ENCODE results near the gene PPP2R2D.
"Not testable (repeated sequence)": the region's sequence is repeated elsewhere in the genome, so short reads cannot be mapped to it uniquely, and the experiment has no call there.

The PPP2R2D gene

GRCh38 chr10:131908151-131908550, 7.3 kb downstream of the PPP2R2D start:
- no peaks in the 10 kb centered on the region for H3K9me3 Mint-ChIP-seq
- H3K27me3 Mint-ChIP-seq, result no peaks in the 10 kb centered on the region
- H3K36me3 Mint-ChIP-seq, result peaks cover 8% of the 10 kb centered on the region
- H3K27ac Mint-ChIP-seq, result peak overlapping the region; percentile 97
- H3K4me1 Mint-ChIP-seq, result peaks cover 83% of the 10 kb centered on the region
- peak overlapping the region; percentile 73 for H3K4me3 Mint-ChIP-seq

GRCh38 chr10:131909014-131909808, 8.4 kb downstream of the PPP2R2D start:
- Mint-ChIP-seq H3K27ac (peak overlapping the region; percentile 88), H3K9me3 (no peaks in the 10 kb centered on the region), H3K4me1 (peaks cover 87% of the 10 kb centered on the region), H3K4me3 (peak overlapping the region; percentile 73), H3K36me3 (peaks cover 8% of the 10 kb centered on the region), H3K27me3 (no peaks in the 10 kb centered on the region)

DNA sequence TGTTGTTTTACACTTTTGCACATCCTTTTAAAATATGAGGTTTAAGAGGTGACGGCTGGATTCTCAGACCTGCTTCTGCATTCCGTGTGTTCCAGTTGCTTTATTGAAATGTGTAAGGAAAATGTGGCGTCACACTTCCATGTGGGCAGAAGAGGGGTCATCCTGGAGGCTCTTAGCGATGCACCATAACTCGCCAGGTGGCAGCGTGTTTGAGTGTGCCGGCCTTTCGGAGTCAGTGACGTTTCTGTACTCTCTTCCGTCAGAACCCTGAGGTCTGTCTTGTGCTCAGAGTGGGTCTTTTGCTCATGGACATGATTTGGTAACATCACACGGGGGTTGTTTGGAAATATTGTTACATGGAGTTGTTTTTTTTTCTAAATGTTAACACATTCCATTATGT, 9.1 kb downstream of the PPP2R2D start:
- Mint-ChIP-seq H3K4me3 (no peak overlapping the region), H3K27ac (peak overlapping the region; percentile 76), H3K36me3 (peaks cover 8% of the 10 kb centered on the region), H3K27me3 (no peaks in the 10 kb centered on the region), H3K9me3 (no peaks in the 10 kb centered on the region), H3K4me1 (peaks cover 86% of the 10 kb centered on the region)

GRCh38 chr10:131910663-131911314, 10.0 kb downstream of the PPP2R2D start:
- peaks cover 8% of the 10 kb centered on the region for H3K36me3 Mint-ChIP-seq
- no peaks in the 10 kb centered on the region for H3K27me3 Mint-ChIP-seq
- H3K27ac Mint-ChIP-seq, result peak overlapping the region; percentile 76
- peaks cover 84% of the 10 kb centered on the region for H3K4me1 Mint-ChIP-seq
- no peaks in the 10 kb centered on the region for H3K9me3 Mint-ChIP-seq
- no peak overlapping the region for H3K4me3 Mint-ChIP-seq

GRCh38 chr10:131911451-131911850, 10.6 kb downstream of the PPP2R2D start:
- H3K36me3 Mint-ChIP-seq, result peaks cover 6% of the 10 kb centered on the region
- H3K4me1 Mint-ChIP-seq, result peaks cover 83% of the 10 kb centered on the region
- H3K27ac Mint-ChIP-seq, result peak overlapping the region; percentile 17
- H3K4me3 Mint-ChIP-seq, result peak overlapping the region; percentile 42
- H3K27me3 Mint-ChIP-seq, result no peaks in the 10 kb centered on the region
- no peaks in the 10 kb centered on the region for H3K9me3 Mint-ChIP-seq

DNA sequence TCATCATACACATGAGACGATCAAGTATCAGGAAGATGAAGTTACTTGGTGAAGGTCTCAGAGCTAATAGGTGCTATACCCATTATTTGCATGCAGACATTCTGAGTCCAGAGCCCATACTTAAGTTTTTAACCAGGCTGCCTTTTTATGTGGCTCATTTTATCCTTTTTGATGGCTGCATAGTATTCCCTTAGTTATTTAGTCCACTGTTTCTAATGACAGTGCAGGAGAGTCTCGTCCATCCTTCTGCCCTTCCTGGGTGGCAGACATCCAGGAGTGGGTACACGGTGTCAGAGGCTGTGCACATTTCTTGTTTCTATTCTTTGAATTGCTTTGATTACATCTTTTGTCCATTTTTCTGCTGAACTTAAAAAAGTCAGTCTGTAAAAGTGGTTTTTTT, 11.8 kb downstream of the PPP2R2D start:
- Mint-ChIP-seq H3K27me3 (no peaks in the 10 kb centered on the region), H3K4me1 (peaks cover 82% of the 10 kb centered on the region), H3K36me3 (peaks cover 7% of the 10 kb centered on the region), H3K4me3 (no peak overlapping the region), H3K9me3 (no peaks in the 10 kb centered on the region), H3K27ac (peak overlapping the region; percentile 41)

DNA sequence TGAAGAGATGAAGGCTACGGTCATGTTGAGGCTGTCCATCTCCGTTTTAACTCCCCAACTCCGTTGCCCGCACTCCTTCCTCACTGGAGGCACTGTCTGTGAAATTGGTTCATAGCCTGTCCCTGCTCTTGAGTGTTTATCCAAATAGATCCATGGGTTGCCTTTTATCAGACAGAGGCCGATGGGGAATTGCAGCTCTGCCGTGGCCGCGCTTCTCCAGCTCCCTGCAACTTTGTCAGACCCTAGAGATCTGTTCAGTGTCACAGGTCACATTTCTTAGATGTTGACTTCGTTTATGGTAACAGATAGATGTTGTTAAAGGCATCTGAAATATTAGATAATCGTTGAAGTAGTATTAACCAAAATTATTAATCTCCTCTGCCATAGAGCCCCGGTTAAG, 14.7 kb downstream of the PPP2R2D start:
- peaks cover 19% of the 10 kb centered on the region for H3K36me3 Mint-ChIP-seq
- peaks cover 83% of the 10 kb centered on the region for H3K4me1 Mint-ChIP-seq
- H3K4me3 Mint-ChIP-seq, result peak overlapping the region; percentile 36
- H3K27me3 Mint-ChIP-seq, result no peaks in the 10 kb centered on the region
- peak overlapping the region; percentile 51 for H3K27ac Mint-ChIP-seq
- no peaks in the 10 kb centered on the region for H3K9me3 Mint-ChIP-seq

GRCh38 chr10:131915990-131916766, 15.4 kb downstream of the PPP2R2D start:
- Mint-ChIP-seq H3K4me3 (peak overlapping the region; percentile 36), H3K4me1 (peaks cover 88% of the 10 kb centered on the region), H3K9me3 (no peaks in the 10 kb centered on the region), H3K27me3 (no peaks in the 10 kb centered on the region), H3K36me3 (peaks cover 23% of the 10 kb centered on the region), H3K27ac (peak overlapping the region; percentile 87)

DNA sequence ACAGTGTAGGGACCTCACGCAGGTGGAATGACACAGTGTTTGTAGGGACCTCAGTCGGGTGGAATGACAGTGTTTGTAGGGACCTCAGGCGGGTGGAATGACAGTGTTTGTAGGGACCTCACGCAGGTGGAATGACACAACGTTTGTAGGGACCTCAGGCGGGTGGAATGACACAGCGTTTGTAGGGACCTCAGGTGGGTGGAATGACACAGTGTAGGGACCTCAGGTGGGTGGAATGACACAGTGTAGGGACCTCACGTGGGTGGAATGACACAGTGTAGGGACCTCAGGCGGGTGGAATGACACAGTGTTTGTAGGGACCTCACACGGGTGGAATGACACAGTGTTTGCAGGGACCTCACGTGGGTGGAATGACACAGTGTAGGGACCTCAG, 16.0 kb downstream of the PPP2R2D start:
- Mint-ChIP-seq H3K4me1 (peaks cover 88% of the 10 kb centered on the region), H3K36me3 (peaks cover 26% of the 10 kb centered on the region), H3K27ac (peak overlapping the region; percentile 87)
- H3K4me3 Mint-ChIP-seq, H3K27me3 Mint-ChIP-seq, H3K9me3 Mint-ChIP-seq: not testable (repeated sequence)

DNA sequence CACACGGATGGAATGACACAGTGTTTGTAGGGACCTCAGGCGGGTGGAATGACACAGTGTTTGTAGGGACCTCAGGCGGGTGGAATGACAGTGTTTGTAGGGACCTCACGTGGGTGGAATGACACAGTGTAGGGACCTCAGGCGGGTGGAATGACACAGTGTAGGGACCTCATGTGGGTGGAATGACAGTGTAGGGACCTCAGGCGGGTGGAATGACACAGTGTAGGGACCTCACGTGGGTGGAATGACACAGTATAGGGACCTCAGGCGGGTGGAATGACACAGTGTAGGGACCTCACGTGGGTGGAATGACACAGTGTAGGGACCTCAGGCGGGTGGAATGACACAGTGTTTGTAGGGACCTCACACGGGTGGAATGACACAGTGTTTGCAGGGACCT, 16.7 kb downstream of the PPP2R2D start:
- Mint-ChIP-seq H3K4me1 (peaks cover 85% of the 10 kb centered on the region), H3K36me3 (peaks cover 24% of the 10 kb centered on the region), H3K4me3 (peak overlapping the region; percentile 30), H3K27ac (peak overlapping the region; percentile 87)
- H3K9me3 Mint-ChIP-seq, H3K27me3 Mint-ChIP-seq: not testable (repeated sequence)

DNA sequence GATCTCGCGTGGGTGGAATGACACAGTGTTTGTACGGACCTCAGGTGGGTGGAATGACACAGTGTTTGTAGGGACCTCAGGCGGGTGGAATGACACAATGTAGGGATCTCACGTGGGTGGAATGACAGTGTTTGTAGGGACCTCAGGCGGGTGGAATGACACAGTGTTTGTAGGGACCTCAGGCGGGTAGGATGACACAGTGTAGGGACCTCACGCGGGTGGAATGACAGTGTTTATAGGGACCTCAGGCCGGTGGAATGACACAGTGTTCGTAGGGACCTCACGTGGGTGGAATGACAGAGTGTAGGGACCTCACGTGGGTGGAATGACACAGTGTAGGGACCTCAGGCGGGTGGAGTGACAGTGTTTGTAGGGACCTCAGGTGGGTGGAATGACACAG, 18.7 kb downstream of the PPP2R2D start:
- not testable (repeated sequence) for H3K4me3 Mint-ChIP-seq, H3K27me3 Mint-ChIP-seq, H3K9me3 Mint-ChIP-seq
- H3K27ac Mint-ChIP-seq, result peak overlapping the region; percentile 83
- H3K36me3 Mint-ChIP-seq, result peaks cover 29% of the 10 kb centered on the region
- H3K4me1 Mint-ChIP-seq, result peaks cover 81% of the 10 kb centered on the region

GRCh38 chr10:131920151-131920550, 19.3 kb downstream of the PPP2R2D start:
- H3K9me3 Mint-ChIP-seq, result no peaks in the 10 kb centered on the region
- no peaks in the 10 kb centered on the region for H3K27me3 Mint-ChIP-seq
- H3K36me3 Mint-ChIP-seq, result peaks cover 33% of the 10 kb centered on the region
- H3K4me3 Mint-ChIP-seq, result peak overlapping the region; percentile 34
- peak overlapping the region; percentile 83 for H3K27ac Mint-ChIP-seq
- H3K4me1 Mint-ChIP-seq, result peaks cover 82% of the 10 kb centered on the region

- peaks cover 37% of the 10 kb centered on the region for H3K36me3 Mint-ChIP-seq
- peaks cover 82% of the 10 kb centered on the region for H3K4me1 Mint-ChIP-seq
- peak overlapping the region; percentile 30 for H3K4me3 Mint-ChIP-seq
- H3K9me3 Mint-ChIP-seq, result no peaks in the 10 kb centered on the region
- peak overlapping the region; percentile 69 for H3K27ac Mint-ChIP-seq
- H3K27me3 Mint-ChIP-seq, result no peaks in the 10 kb centered on the region
These were observed 19.9 kb downstream of the PPP2R2D start for GRCh38 chr10:131920693-131921092.

DNA sequence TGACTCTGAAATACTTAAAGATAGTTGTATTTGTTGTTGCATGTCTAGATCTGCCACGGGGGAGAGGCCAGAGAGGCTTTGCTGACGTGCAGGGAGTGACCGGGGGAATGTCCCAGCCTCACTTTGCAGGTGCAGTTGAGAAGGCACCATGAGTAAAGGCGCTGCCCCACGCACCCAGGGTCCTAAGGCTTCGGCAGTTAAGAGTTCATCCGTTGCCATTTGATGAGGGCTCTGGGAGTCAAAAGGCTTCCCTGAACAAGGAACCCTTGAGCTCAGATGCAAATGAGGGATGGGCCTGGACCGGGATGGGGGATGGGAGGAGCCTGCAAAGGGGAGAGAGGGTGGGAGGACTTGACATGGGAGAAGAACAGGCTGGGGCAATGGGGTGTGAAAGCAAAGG, 20.4 kb downstream of the PPP2R2D start:
- Mint-ChIP-seq H3K27ac (peak overlapping the region; percentile 83), H3K4me1 (peaks cover 82% of the 10 kb centered on the region)

GRCh38 chr10:131923038-131923756, 22.4 kb downstream of the PPP2R2D start:
- H3K4me3 Mint-ChIP-seq, result peak overlapping the region; percentile 24
- H3K9me3 Mint-ChIP-seq, result no peaks in the 10 kb centered on the region
- peaks cover 87% of the 10 kb centered on the region for H3K4me1 Mint-ChIP-seq
- H3K27me3 Mint-ChIP-seq, result no peaks in the 10 kb centered on the region
- peaks cover 38% of the 10 kb centered on the region for H3K36me3 Mint-ChIP-seq
- H3K27ac Mint-ChIP-seq, result peak overlapping the region; percentile 83

More for the DNA sequence above, 20.4 kb downstream of the PPP2R2D start:
- Mint-ChIP-seq H3K4me3 (peak overlapping the region; percentile 30), H3K27me3 (no peaks in the 10 kb centered on the region), H3K36me3 (peaks cover 37% of the 10 kb centered on the region), H3K9me3 (no peaks in the 10 kb centered on the region)
